ENCODE measurements around the gene OSBPL3.

The OSBPL3 gene

DNA sequence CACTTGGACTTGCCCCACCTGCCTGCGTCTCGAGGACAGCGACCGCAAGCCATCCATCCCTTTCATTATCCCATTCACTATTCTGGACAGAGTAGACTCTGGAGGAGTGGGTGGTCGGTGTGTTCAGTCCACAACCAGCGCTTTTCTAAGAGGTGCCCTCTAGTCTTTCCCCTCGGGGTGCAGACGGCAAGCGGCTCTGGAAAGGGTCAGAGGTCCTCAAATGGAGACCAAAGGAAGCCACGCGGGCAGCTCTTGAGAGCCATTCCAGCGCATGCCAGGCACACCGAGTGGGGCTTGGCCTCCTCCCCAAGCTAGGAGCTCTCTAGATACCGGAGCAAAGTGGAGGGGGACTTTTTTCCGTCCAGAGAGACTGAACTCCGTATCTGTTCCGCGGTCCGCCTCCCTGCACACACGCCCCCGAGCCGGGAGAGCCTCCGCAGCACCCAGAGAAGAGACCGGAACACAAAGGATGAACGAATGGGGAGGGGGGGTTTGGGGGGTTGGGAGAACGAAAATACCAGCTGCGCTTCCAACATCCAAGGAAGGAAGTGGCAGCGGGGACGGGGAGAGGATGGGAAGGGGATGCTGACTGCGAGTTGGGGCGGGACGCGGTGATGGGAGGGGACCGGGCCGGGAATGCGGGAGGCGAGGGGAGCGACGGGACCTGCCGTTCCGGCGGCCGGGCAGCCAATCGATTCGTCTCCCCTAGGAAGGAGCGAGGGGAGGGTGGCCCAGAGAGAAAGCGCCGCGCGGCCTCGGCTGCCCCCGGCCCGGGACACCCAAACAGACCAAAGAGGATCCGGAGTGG, 223.2 kb downstream of the OSBPL3 start:
- peak; percentile 30 for DNase-seq

DNA sequence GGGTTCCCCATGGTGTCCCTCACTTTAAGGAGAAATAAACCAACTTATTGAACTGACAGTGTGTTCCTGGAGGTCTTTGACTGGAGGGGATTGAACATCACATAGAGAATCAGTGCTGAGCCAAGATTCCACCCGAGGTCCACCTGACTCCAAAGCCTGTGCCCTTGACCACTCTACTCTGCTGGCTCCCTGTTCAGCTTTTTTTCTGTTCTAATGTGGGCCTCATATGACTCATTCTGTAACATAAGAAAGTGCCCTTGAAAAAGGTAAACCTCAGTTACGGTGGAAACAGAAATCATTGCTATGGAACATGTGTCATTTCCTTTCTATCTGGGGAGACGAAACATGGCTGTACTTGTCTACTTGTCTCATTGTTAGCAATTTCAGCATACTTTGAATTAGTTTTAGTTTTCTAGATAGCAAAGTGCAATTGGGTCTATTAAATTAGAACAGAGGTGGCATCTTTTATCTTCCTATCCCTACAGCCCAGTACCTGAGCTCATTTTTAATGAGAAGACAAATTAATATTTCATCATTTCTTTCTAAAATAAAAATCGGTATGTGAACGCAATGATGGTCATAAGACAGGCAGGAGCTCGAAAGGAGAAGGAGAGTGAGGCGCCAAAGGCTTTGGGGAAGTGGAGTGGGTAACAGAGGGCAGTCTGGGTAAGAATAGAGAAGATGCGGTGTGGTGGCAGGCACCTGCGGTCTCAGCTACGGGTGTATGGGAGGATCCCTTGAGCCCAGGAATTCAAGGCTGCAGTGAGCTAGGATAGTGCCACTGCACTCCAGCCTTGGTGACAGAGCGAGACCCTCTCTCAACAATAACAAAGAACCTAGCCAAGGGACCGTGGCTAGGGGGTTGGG, 224.2 kb downstream of the OSBPL3 start:
- DNase-seq, result no peak

DNA sequence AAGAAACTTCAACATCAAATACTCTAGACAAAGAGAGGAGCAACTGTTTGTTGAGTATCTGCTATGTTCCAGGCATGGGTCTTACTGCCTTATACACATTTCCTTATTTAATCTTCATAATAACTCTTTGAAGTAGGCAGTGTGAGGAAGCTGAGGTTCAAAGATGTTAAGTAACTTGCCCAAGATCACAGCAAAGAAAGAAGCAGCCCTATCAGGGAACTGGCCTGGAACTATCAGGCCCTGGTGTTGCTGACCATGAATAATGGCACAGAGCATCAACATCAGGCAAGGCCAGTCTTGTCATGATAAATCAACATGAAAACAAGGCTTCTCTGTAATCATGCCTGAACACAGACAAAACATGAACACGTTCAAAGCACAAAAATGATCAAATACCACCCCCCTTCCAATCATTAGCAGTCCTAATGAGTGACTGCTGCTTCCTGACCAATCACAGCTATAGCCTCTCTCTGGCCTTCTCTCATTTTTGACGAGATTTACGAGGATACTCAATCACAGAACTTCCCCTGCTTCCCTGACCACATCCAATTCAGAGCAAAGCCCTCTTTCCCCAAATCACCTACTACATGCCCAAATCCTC, 225.0 kb downstream of the OSBPL3 start:
- no peak for DNase-seq

DNA sequence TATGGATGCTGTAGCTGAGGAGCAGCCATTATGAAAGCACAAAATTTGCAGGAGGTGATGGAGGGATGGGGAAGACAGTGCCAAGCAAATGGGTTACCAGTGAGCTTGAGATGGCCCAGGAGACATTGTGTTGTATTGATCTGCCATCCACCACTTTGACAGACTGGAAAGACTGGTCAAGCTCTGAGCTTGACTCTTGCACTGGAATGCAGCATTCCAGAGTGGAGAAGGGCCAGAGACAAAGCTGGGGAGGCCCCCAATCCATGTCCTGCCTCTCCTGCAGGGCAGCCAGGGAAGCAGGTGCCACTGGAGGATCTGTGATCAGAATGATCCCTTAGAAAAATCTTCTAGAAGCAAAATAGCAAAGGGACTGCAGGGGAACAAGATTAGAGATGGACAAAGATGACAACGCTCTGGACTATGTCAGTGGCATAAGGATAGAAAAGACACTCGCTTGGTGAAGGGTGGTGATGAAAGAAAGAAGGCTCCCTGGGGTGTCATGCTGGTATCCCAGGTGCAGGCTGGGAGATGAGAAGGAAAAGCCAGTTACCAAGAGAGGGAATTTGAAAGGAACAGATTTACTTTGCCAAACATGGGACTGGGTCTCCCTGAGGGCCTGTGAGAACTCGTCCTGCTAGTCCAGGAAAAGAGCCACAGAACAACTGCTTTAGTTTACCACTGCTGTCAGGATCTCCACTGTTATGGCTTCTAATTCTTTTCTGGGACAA, 227.7 kb downstream of the OSBPL3 start:
- DNase-seq, result no peak

DNA sequence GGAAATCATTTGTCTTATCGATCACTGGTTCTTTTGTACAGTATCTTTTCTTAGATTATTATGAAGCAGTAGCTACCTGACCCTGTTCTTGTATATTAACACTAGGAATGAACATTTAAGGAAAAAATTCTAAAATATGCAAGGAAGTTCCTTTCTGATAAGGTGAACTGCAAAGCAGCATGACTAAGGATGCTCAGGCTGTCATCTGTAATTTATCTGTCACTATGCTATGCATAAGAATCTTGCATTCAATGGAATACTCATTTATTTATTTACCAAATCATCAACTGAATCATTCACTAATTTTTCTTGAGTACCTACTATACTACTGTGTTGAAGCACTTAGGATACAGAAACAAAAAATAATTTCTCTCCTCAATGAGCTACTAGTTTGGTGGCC, 228.5 kb downstream of the OSBPL3 start:
- DNase-seq, result no peak

DNA sequence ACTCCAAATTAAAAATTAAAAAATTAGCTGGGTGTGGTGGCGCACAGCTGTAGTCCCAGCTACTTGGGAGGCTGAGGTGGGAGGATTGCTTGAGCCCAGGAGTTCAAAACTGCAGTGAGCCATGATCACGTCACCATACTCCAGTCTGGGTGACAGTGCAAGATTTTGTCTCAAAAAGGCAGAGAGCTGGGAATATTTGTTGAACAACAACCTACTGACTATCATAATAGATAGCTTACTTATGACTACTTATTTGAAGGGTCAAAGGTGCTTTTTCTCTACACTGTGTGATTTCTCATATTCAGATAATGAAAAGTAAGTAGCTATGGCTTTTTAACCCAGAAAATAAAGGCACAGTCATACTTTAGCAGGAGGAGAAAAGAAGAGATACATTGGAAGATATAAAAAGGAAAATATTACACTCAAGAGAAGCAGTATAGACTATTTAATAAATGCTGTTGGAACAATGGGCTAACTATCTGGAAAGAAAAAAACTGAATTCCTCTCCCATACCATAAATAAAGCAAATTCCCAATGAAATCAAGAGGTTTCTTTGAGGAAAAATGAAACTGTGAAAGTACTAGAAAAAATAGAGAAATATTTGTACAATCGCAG, 229.4 kb downstream of the OSBPL3 start:
- DNase-seq, result no peak

DNA sequence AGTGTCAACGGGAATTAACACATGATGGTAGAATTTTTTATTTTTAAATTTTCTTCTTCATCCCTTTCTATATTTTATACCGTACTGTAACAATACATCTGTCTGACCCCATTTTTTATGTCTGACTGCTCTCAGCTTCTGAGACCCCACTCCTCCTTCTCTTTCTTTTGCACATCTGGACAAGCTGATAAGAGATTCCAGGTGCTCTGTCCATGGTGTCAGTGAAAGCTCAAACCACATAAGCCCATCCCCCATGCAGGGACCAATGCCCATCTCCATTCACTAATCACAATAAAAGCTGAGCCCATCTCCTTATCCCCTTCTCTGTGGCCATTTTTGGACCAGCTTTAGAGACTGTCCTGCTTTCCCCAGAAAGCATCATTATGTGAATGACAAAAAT, 231.5 kb downstream of the OSBPL3 start:
- no peak for DNase-seq
